T-cell (primary cell): Measurements from ENCODE around the gene CNOT6. TPM values are rescaled to one million over a fixed set of nuclear protein-coding genes. Genes with fewer than 3 reads are reported as not detected.
"Not testable (repeated sequence)": the region's sequence is repeated elsewhere in the genome, so short reads cannot be mapped to it uniquely, and the experiment has no call there.

Experiments
- ATAC-seq, 4 experiments: fragments of 200-7000 bp in 3 of 4; fragments of 150-1000 bp in 1 of 4; cut with Tn5 transposase; replicated peaks in 1 of 4; 1 replicate in 3 of 4; 2 replicates in 1 of 4; pipeline ENCODE4 v1.10.0; 2021; ENCODE audit warnings: moderate library complexity in 3 of 4, mild to moderate bottlenecking in 2 of 4, moderate number of reproducible peaks in 1 of 4
- CTCF ChIA-PET, 2 donors: fragments of 300-600 bp; sonication (Branson Sonifier 250); formaldehyde crosslinking; loops; one replicate each; lab custom pipeline; 2022; ENCODE audit warnings: antibody characterized with exemption in 2 of 2; lab: Charles Lee
- POLR2A ChIA-PET, 2 donors: fragments of 300-600 bp; sonication (Branson Sonifier 250); formaldehyde crosslinking; loops; one replicate each; lab custom pipeline; 2022; ENCODE audit warnings: antibody characterized with exemption in 2 of 2; lab: Charles Lee
- DNase-seq, 35 experiments: peaks; one replicate each; pipeline versions ENCODE4 v3.0.0 to v3.0.0-alpha.2; 2013 to 2023
- H3K27ac ChIP-seq: one replicate; pipeline ENCODE4 v1.5.1; 2013; ENCODE audit warnings: low read length
- H3K27me3 ChIP-seq, 2 experiments: replicated peaks in 1 of 2; 1 replicate in 1 of 2; 2 replicates in 1 of 2; pipeline versions ENCODE4 v1.6.1 to v1.7.0; 2013; ENCODE audit warnings: low read length in 1 of 2, mixed read lengths in 1 of 2; ENCODE audit not compliant: control insufficient read depth in 2 of 2, insufficient read depth in 2 of 2; ENCODE audit errors: extremely low read depth in 1 of 2
- H3K36me3 ChIP-seq, 2 donors: 1 replicate in 1 of 2; 2 replicates in 1 of 2; pipeline versions ENCODE4 v1.6.1 to v1.7.0; 2013; ENCODE audit warnings: low read length in 1 of 2; ENCODE audit not compliant: control insufficient read depth in 2 of 2, insufficient read depth in 1 of 2; ENCODE audit errors: extremely low read depth in 1 of 2
- H3K4me1 ChIP-seq, 2 experiments: 1 replicate in 1 of 2; 2 replicates in 1 of 2; pipeline versions ENCODE4 v1.6.1 to v1.7.0; 2013; ENCODE audit warnings: low read length in 2 of 2, mixed read lengths in 1 of 2; ENCODE audit not compliant: insufficient read depth in 2 of 2, control insufficient read depth in 1 of 2; ENCODE audit errors: extremely low read depth in 1 of 2
- H3K4me3 ChIP-seq, 2 donors: 1 replicate in 1 of 2; 2 replicates in 1 of 2; pipeline versions ENCODE4 v1.5.1 to v1.7.0; 2013; ENCODE audit warnings: mild to moderate bottlenecking in 2 of 2, low read length in 1 of 2, moderate library complexity in 1 of 2; ENCODE audit not compliant: control insufficient read depth in 1 of 2; ENCODE audit errors: extremely low read depth in 1 of 2
- H3K9me3 ChIP-seq: 2 replicates; pipeline ENCODE4 v1.7.0; 2013
- H3K27ac Mint-ChIP-seq, 2 donors: one replicate each; pipeline ENCODE4 v1.8.0; 2020 to 2021; ENCODE audit warnings: mild to moderate bottlenecking in 2 of 2, mixed read lengths in 2 of 2
- H3K27me3 Mint-ChIP-seq, 2 donors: one replicate each; pipeline ENCODE4 v1.8.0; 2021 to 2022; ENCODE audit warnings: mixed read lengths in 2 of 2
- H3K36me3 Mint-ChIP-seq: one replicate; pipeline ENCODE4 v1.8.0; 2021; ENCODE audit warnings: mixed read lengths
- H3K4me1 Mint-ChIP-seq, 3 donors: one replicate each; pipeline ENCODE4 v1.8.0; 2020 to 2022; ENCODE audit warnings: mixed read lengths in 3 of 3, mild to moderate bottlenecking in 1 of 3
- H3K4me3 Mint-ChIP-seq, 3 donors: one replicate each; pipeline ENCODE4 v1.8.0; 2020 to 2022; ENCODE audit warnings: mild to moderate bottlenecking in 3 of 3, mixed read lengths in 3 of 3, moderate library complexity in 3 of 3
- H3K9me3 Mint-ChIP-seq, 3 donors: one replicate each; pipeline ENCODE4 v1.8.0; 2020 to 2022; ENCODE audit warnings: mixed read lengths in 3 of 3
- WGBS: methylation state at CpG from one replicate; pipeline ENCODE4 v1.1.5; 2013; ENCODE audit warnings: missing lambda C conversion rate; ENCODE audit not compliant: insufficient coverage; 5-methylcytosine and 5-hydroxymethylcytosine counted together
- total RNA-seq, 35 experiments: library from RNA in 6 of 35; stranded (reverse) in 6 of 35; fragments of 120-200 nt in 1 of 35; gene quantifications; one replicate each; pipeline versions ENCODE4 v1.2.1 to v1.2.4 and lab custom pipeline; 2013 to 2026

CNOT6 gene
- total RNA-seq, 5 donors from 2014 or later (not counting 1 experiment from before 2014, with no cell fraction given), result 25.1 to 29.9 (median 25.6) TPM

DNA sequence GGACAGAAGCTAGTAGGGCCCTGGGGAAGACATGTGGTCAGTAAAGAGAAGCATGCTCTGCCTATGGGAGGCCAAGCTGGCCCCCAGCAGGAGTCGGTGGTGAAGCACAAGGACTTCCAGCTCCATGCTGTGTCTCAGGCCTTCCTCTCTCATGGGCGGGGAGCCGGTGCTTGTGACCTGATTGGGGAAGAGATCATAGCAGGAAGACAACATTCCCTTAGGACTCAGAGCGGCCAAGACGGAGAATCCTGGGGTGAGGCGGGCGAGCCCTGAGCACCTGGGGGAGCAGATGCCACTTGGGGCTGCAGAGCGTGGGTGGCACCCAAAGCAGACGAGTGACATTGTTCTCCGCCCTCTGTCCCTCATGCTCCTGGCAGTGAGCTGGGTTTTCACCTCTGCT lies 33.3 kb upstream of the CNOT6 start:
- Histone ChIP-seq H3K4me3 (no peak overlapping the region), H3K27ac (no peak overlapping the region), H3K4me1 (no peaks in the 10 kb centered on the region), H3K9me3 (no peaks in the 10 kb centered on the region), H3K27me3 (peaks cover 0 to 20% of the 10 kb centered on the region in 2 experiments), H3K36me3 (no peaks in the 10 kb centered on the region)
- CTCF ChIA-PET, result no interaction called here
- Mint-ChIP-seq H3K27me3 (peaks cover 3 to 8% of the 10 kb centered on the region in 2 donors), H3K9me3 (no peaks in the 10 kb centered on the region), H3K36me3 (no peaks in the 10 kb centered on the region), H3K4me3 (no peak overlapping the region), H3K4me1 (no peaks in the 10 kb centered on the region), H3K27ac (no peak overlapping the region)
- POLR2A ChIA-PET, result no interaction called here
- no peak for DNase-seq
- ATAC-seq, result no peak
- WGBS, result 81% methylated on average over 9 of the region's 10 CpGs

DNA sequence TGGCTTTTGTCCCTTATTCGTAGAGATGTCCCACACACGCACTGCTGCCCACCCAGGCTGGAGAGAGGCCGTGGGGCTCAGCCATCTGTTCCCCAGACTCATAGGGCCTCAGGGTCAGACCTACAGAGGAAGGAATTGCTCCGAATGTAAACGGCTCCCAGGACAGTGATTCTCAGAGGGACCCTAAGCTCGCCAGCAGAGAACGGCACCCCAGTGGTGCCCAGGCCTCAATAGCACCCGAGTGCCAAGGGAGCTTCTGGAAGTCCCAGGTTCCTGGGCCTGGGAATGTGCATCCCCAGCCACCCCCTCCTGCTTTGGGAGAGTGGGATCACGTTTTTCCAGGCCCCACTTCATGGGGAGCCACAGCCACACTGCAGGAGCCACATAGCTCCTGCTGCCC lies 32.9 kb upstream of the CNOT6 start:
- DNase-seq (no peak), ATAC-seq (no peak)
- ChIA-PET CTCF (no interaction called here), POLR2A (interaction anchor here in 1 of 2 donors (0.5 kb wide), 1 partner anchor 10 kb away, joined by 3 read pairs; no protein-coding TSS in a partner anchor)
- Histone ChIP-seq H3K27ac (no peak overlapping the region), H3K27me3 (peaks cover 0 to 21% of the 10 kb centered on the region in 2 experiments), H3K36me3 (no peaks in the 10 kb centered on the region), H3K9me3 (no peaks in the 10 kb centered on the region), H3K4me1 (no peaks in the 10 kb centered on the region), H3K4me3 (no peak overlapping the region)
- Mint-ChIP-seq H3K4me1 (no peaks in the 10 kb centered on the region), H3K4me3 (no peak overlapping the region), H3K36me3 (no peaks in the 10 kb centered on the region), H3K27me3 (peaks cover 3 to 8% of the 10 kb centered on the region in 2 donors), H3K27ac (no peak overlapping the region), H3K9me3 (no peaks in the 10 kb centered on the region)
- 68% methylated on average over 9 of the region's 9 CpGs for WGBS

DNA sequence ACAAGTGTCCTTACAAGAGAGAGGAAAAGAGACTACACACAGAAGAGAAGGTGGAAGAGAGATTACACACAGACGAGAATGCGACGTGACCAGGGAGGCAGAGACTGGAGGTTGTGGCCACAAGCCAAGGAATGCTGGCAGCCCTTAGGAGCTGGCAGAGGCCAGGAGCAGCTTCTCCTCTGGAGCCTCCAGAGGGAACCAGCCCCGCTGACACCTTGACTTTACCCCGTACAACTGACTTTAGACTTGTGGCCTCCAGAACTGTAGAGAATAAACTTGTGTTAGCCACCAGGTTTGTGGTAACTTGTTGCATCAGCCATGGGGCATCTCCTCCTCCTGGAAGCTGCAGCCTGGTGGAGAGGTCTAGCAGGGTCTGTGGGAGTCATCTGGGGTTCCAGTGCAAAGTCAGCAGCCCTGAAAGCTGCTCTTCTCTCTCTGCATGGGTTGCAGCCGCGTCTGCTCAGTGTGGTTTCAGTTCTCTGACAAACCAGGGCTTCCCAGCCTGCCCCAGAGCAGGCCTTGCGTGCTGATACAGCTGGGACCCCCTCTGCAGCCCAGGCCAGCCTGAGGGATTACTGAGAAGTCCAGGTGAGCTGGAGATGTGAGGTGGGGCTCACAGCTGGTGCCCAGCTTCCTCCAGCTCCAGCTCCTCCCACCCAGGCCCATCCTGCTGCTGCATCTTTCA lies 30.8 kb upstream of the CNOT6 start:
- H3K4me3 ChIP-seq, result no peak overlapping the region
- H3K36me3 ChIP-seq, result no peaks in the 10 kb centered on the region
- 81% methylated on average over 7 of the region's 8 CpGs for WGBS
- ATAC-seq, result no peak
- CTCF ChIA-PET, result no interaction called here
- Mint-ChIP-seq H3K36me3 (no peaks in the 10 kb centered on the region), H3K9me3 (no peaks in the 10 kb centered on the region), H3K27ac (no peak overlapping the region), H3K4me3 (no peak overlapping the region), H3K4me1 (no peaks in the 10 kb centered on the region), H3K27me3 (peaks cover 3 to 9% of the 10 kb centered on the region in 2 donors)
- H3K27me3 ChIP-seq, result peaks cover 0 to 23% of the 10 kb centered on the region in 2 experiments
- no peaks in the 10 kb centered on the region for H3K4me1 ChIP-seq
- DNase-seq, result no peak
- POLR2A ChIA-PET, result no interaction called here
- H3K27ac ChIP-seq, result no peak overlapping the region
- no peaks in the 10 kb centered on the region for H3K9me3 ChIP-seq

DNA sequence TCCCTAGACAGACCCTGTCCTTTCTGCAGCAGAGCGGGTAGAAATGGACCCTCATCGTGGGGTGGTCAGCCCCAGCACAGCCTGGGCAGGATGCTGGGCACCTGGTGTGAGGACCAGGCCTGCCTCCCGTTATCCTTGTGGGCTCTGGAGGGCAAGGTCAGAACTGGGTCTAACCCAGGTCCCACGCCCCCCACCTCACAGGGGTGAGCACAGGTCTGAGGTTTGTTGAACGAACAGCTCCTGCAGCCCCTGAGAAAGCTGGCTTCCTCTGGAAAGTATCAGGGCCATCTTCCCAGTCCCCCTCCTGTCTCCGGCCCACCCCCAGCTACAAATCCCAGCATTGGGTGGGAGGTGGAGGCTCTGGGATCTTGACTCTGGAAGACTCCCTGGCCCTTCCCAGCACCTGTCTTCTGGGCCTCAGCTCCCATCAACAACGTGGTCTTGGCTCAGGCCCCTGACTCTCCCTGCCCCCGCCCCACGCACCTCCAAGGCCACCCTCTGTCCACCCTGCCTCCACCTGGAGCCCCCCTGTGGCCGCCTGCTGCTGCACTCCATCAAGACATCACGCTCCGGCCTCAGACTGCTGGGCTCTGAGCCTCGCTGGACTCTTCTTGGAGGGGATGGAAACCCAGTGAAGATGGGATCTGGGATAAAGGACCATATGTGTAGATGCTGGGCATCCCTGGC lies 30.1 kb upstream of the CNOT6 start:
- no peaks in the 10 kb centered on the region for H3K36me3 ChIP-seq
- no peak overlapping the region for H3K4me3 ChIP-seq
- no peak for ATAC-seq
- H3K27ac ChIP-seq, result no peak overlapping the region
- Mint-ChIP-seq H3K36me3 (no peaks in the 10 kb centered on the region), H3K27me3 (peaks cover 7 to 13% of the 10 kb centered on the region in 2 donors), H3K9me3 (no peaks in the 10 kb centered on the region), H3K4me3 (no peak overlapping the region), H3K4me1 (no peaks in the 10 kb centered on the region), H3K27ac (no peak overlapping the region)
- peaks cover 0 to 23% of the 10 kb centered on the region in 2 experiments for H3K27me3 ChIP-seq
- no peak for DNase-seq
- POLR2A ChIA-PET, result no interaction called here
- WGBS, result 66% methylated on average over 5 of the region's 13 CpGs
- CTCF ChIA-PET, result interaction anchor here in 1 of 2 donors (0.6 kb wide), 1 partner anchor 34 kb away, joined by 3 read pairs; no protein-coding TSS in a partner anchor
- H3K4me1 ChIP-seq, result no peaks in the 10 kb centered on the region
- H3K9me3 ChIP-seq, result no peaks in the 10 kb centered on the region

DNA sequence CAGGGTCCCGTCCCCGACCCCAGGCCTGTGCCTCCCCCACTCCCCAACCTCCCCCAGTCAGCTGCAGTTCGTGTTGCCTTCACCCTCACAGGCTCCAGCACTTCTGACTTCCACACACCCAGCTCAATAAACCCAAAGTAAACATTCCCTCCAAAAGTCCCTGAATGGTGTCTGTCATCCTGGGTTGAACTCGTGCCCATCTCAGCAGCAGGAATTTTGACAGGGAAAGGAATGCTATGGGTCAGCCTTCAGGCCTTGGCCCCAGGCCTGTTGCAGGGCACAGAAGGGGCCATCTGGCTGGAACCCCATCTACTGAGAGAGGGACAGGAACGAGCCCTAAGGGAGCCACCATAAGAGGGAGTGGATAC lies 29.6 kb upstream of the CNOT6 start:
- no peak overlapping the region for H3K4me3 Mint-ChIP-seq
- H3K27me3 Mint-ChIP-seq, result peaks cover 7 to 13% of the 10 kb centered on the region in 2 donors
- POLR2A ChIA-PET, result no interaction called here
- WGBS, result 71% methylated on average over 2 of the region's 5 CpGs
- H3K27ac Mint-ChIP-seq, result no peak overlapping the region
- no peak for DNase-seq
- Histone ChIP-seq H3K36me3 (no peaks in the 10 kb centered on the region), H3K27ac (no peak overlapping the region), H3K27me3 (peaks cover 0 to 27% of the 10 kb centered on the region in 2 experiments), H3K4me1 (no peaks in the 10 kb centered on the region), H3K4me3 (no peak overlapping the region), H3K9me3 (no peaks in the 10 kb centered on the region)
- CTCF ChIA-PET, result interaction anchor here in 1 of 2 donors (0.6 kb wide), 1 partner anchor 33 kb away, joined by 3 read pairs; no protein-coding TSS in a partner anchor
- ATAC-seq, result no peak
- H3K4me1 Mint-ChIP-seq, result no peaks in the 10 kb centered on the region
- no peaks in the 10 kb centered on the region for H3K9me3 Mint-ChIP-seq
- no peaks in the 10 kb centered on the region for H3K36me3 Mint-ChIP-seq

DNA sequence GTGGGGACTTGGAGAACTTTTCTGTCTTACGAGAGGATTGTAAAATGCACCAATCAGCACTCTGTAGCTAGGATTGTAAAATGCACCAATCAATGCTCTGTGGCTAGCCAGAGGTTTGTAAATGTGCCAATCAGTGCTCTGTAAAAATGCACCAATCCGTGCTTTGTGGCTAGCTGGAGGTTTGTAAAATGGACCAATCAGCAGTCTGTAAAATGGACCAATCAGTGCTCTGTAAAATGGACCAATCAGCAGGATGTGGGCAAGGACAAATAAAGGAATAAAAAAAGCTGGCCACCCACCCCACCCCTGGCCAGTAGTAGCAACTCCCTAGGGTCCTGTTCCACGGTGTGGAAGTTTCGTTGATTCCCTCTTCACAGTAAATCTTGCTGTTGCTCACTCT lies 29.1 kb upstream of the CNOT6 start:
- 83% methylated on average over 4 of the region's 4 CpGs for WGBS
- H3K4me3 ChIP-seq, CTCF ChIA-PET, H3K36me3 ChIP-seq, H3K27ac Mint-ChIP-seq, DNase-seq, H3K36me3 Mint-ChIP-seq, H3K4me1 Mint-ChIP-seq, H3K4me1 ChIP-seq, H3K27ac ChIP-seq, H3K9me3 ChIP-seq, H3K9me3 Mint-ChIP-seq, ATAC-seq, POLR2A ChIA-PET, H3K4me3 Mint-ChIP-seq: not testable (repeated sequence)
- peaks cover 0 to 28% of the 10 kb centered on the region in 2 experiments for H3K27me3 ChIP-seq
- peaks cover 12 to 13% of the 10 kb centered on the region in 2 donors for H3K27me3 Mint-ChIP-seq
